Activated CD8-positive, alpha-beta memory T cell treated with anti-CD3 and anti-CD28 coated beads for 36 hours (primary cell): ENCODE measurements around the gene ZNF786. TPM values are rescaled to one million over a fixed set of nuclear protein-coding genes. Genes with fewer than 3 reads are reported as not detected.
"Not testable (repeated sequence)": the region's sequence is repeated elsewhere in the genome, so short reads cannot be mapped to it uniquely, and the experiment has no call there.

Source experiments
- CTCF ChIA-PET: fragments of 350-600 bp; sonication (Branson Sonifier 250); formaldehyde crosslinking; loops from one replicate; lab custom pipeline; 2021; ENCODE audit warnings: antibody characterized with exemption; lab: Charles Lee
- POLR2A ChIA-PET: fragments of 350-600 bp; sonication (Branson Sonifier 250); formaldehyde crosslinking; loops from one replicate; lab custom pipeline; 2021; ENCODE audit warnings: antibody characterized with exemption; lab: Charles Lee
- total RNA-seq, 2 experiments: library from RNA; stranded (reverse); gene quantifications; one replicate each; pipeline ENCODE4 v1.2.3, GENCODE V29; 2021

Gene ZNF786
- total RNA-seq, 2 experiments from 2014 or later = 7.3 to 7.5 TPM

DNA sequence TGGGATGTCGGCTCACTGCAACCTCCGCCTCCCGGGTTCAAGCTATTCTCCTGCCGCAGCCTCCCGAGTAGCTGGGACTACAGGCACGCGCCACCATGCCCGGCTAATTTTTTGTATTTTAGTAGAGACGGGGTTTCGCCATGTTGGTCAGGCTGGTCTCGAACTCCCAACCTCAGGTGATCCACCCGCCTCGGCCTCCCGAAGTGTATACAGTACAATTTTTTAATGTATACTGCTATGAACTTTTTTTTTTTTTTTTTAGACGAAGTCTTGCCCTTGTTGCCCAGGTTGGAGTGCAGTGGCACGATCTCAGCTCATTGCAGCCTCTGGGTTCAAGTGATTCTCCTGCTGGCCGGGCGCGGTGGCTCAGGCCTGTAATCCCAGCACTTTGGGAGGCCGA lies 1.7 kb upstream of the ZNF786 start:
- ChIA-PET CTCF (interaction anchor here (0.6 to 2.3 kb wide), 6 partner anchors 27 to 651 kb away, joined by 3 to 6 read pairs (median 5); partner anchors contain the start of gene ZNF425), POLR2A (interaction anchor here (0.7 to 0.9 kb wide), 4 partner anchors 12 to 104 kb away, joined by 4 to 11 read pairs (median 7); partner anchors contain the start of gene ZNF425)

DNA sequence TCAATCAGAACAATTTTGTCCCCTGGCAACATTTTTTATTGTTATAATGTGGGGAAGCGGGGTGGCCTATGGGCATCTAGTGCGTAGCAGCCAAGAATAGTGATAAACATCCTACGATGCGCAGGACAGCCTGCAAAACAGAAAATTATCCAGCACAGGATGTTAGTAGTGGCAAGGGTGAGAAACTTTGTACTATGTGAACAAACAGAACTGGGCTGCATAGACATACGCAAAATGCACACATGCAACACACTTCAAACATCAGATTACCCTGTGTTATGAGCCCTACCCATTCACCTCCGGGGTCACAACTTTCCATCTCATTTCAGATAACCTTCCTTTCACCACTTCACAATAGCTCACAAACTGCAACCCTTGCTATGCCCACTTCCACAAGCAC lies 3.1 kb downstream of the ZNF786 start:
- ChIA-PET POLR2A (interaction anchor here (0.5 kb wide), 2 partner anchors 59 to 66 kb away, joined by 3 to 6 read pairs; no protein-coding TSS in a partner anchor), CTCF (interaction anchor here (0.7 kb wide), 1 partner anchor 514 kb away, joined by 3 read pairs; no protein-coding TSS in a partner anchor)

GRCh38 chr7:149085866-149086265 lies 4.7 kb downstream of the ZNF786 start:
- ChIA-PET POLR2A (no interaction called here), CTCF (interaction anchor here (0.9 kb wide), 1 partner anchor 80 kb away, joined by 3 read pairs; no protein-coding TSS in a partner anchor)

DNA sequence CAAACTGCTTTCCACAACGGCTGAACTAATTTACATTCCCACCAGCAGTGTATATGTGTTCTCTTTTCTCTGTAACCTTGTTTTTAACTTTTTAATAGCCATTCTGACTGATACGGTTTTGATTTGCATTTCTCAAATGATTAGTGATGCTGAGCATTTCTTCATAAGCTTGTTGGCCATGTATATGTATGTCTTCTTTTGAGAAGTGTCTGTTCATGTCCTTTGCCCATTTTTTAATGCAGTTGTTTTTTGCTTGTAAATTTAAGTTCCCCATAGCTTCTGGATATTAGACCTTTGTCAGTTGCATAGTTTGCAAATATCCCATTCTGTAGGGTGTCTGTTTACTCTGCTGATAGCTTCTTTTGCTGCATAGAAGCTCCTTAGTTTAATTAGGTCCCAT lies 6.1 kb downstream of the ZNF786 start:
- CTCF ChIA-PET = no interaction called here
- POLR2A ChIA-PET = interaction anchor here (0.6 kb wide), 1 partner anchor 617 kb away, joined by 3 read pairs; no protein-coding TSS in a partner anchor

- ChIA-PET POLR2A (no interaction called here), CTCF (no interaction called here)
These were observed 8.6 kb downstream of the ZNF786 start for GRCh38 chr7:149081914-149082313.

DNA sequence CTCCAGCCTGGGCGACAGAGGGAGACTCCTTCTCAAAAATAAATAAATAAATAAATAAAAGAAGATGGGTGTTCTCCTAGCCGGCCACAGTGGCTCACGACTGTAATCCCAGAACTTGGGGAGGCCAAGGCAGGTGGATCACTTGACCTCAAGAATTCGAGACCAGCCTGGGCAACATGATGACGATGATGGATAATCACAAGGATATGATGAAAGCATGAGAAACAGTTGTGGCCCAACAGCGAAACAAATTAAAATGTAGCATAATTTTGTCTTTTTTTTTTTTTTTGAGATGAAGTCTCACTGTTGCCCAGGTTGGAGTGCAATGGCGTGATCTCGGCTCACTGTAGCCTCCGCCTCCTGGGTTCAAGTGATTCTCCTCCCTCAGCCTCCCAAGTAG lies 12.9 kb downstream of the ZNF786 start:
- CTCF ChIA-PET = no interaction called here
- POLR2A ChIA-PET = no interaction called here

DNA sequence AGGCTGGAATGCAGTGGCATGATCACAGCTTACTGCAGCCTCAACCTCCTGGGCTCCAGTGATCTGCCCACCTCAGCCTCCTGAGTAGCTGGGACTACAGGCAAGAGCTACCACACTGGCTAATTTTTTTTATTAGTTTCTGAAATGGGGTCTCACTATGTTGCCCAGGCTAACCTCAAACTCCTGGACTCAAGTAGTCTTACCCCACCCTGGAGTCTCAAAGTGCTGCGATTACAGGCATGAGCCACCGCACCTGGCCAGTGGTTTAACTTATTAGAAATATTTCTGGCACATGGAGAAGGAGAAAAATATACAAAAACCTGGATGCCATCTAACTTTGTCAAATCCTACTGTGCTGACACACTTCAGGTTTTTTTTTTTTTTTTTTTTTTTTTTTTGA lies 15.2 kb downstream of the ZNF786 start:
- POLR2A ChIA-PET = no interaction called here

GRCh38 chr7:149074116-149074885 lies 16.2 kb downstream of the ZNF786 start:
- POLR2A ChIA-PET = no interaction called here
- CTCF ChIA-PET = interaction anchor here (2.9 kb wide), 1 partner anchor 9 kb away, joined by 10 read pairs; no protein-coding TSS in a partner anchor

More for the DNA sequence above, 15.2 kb downstream of the ZNF786 start:
- CTCF ChIA-PET = interaction anchor here (2.9 kb wide), 1 partner anchor 10 kb away, joined by 10 read pairs; no protein-coding TSS in a partner anchor

GRCh38 chr7:149072438-149072775 lies 18.1 kb downstream of the ZNF786 start:
- ChIA-PET POLR2A (no interaction called here), CTCF (interaction anchor here (1.2 to 1.4 kb wide), 3 partner anchors 19 to 85 kb away, joined by 3 to 4 read pairs (median 3); no protein-coding TSS in a partner anchor)

DNA sequence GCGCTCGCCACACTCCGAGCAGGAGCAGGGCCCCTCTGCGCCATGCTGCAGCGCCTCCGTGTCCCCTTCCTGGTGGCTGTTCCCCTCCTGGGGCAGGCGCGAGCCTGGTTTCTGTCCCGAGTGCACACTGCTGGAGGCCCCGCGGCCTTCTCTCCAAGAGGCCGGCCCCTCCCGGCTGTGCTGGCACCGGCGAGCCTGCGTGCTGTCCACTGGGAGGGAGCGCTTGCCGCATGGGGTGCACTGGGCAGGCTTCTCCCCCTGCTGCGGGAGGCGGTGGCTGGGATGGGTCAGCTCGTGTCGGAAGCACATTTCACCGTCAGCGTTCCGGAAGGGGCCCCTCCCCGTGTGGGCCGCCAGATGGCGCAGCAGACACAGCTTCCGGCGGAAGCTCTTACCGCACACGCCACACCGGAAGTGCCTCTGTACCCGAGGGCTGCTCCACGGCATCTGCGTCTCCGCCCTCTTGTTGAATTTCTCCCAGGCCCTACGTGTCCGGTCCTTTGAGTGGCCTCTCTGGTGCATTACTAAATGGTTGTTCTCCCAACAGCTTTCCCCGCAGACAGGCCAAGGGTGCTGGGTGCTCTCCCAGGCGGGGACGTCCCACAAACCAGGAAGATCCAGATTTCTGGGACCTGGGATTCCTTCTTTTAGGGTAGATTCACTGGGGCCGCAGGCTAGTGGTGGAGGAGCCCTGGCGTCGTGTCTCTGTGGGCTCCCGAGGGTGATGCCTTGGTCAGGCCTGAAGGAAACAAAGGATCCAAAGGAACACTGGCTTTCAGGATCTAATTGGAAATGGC lies 18.7 kb downstream of the ZNF786 start:
- CTCF ChIA-PET = interaction anchor here (1.2 to 1.4 kb wide), 3 partner anchors 18 to 84 kb away, joined by 3 to 4 read pairs (median 3); no protein-coding TSS in a partner anchor
- POLR2A ChIA-PET = no interaction called here

DNA sequence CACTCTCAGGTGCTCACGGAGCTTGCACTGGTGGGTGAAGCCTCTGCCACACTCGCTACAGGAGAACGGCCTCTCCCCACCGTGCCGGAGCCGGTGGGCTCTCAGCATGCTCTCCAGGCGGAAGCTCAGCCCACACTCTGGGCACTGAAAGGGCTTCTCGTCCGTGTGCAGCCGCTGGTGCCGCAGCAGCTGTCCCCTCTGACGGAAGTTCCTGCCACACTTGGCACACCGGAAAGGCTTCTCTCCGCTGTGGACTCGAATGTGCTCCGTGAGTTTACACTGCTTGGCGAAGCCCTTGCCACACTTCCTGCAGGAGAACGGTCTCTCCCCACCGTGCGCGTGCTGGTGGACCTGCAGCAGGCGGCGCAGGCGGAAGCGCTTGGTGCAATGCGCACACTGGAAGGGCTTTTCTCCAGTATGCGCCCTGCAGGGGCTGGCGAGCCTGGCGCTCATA lies 19.3 kb downstream of the ZNF786 start:
- CTCF ChIA-PET = interaction anchor here (1.2 to 1.4 kb wide), 3 partner anchors 17 to 84 kb away, joined by 3 to 4 read pairs (median 3); no protein-coding TSS in a partner anchor
- POLR2A ChIA-PET = no interaction called here

DNA sequence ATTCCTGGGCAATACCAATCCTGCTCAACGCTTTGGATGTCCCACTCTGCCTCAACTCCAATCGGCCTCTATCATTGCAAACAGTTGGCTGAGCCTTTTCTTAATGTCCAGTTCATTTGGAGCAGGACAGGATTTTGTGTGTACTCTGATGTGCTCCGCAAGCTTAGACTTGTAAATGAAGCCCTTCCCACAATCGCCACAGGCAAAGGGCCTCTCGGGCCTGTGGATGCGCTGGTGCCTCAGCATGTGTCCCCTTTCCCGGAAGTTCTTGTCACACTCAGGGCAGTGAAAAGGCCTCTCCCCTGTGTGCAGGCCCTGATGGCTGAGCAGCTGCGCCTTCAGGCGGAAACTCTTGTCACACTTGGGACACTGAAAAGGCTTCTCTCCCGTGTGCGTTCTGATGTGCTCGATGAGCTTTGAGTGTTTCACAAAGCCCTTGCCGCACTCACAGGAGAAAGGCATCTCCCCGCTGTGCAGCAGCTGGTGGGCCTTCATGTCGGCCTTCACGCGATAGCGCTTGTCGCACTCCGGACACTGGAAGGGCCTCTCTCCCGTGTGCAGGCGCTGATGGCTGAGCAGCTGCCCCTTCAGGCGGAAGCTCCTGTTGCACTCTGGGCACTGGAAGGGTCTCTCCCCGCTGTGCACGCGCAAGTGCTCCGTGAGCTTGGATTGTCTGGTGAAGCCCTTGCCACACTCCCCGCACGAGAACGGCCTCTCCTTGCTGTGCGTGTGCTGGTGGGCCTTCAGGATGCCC lies 20.0 kb downstream of the ZNF786 start:
- POLR2A ChIA-PET = no interaction called here
- CTCF ChIA-PET = no interaction called here

DNA sequence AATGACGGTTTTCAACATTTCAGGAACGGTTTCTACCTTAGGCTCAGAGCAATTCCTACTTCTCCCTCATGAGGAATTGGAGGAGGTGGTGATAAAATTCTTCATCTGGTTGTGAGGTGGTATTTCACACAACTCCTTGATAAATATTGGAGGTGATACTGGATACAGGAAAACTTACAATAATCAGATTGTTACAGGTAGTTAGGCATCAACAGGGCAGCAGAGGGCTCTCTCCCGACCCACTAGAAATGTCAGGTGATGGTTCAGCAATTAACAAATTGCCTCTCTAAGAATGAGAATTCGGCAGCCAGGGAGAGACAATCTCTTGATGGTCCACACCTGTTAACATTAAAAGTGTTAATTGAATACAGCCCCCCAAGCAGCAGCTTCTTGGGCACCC lies 22.6 kb downstream of the ZNF786 start:
- POLR2A ChIA-PET = no interaction called here
- CTCF ChIA-PET = interaction anchor here (0.6 kb wide), 1 partner anchor 245 kb away, joined by 3 read pairs; no protein-coding TSS in a partner anchor

GRCh38 chr7:149063476-149063875 lies 27.0 kb downstream of the ZNF786 start:
- ChIA-PET CTCF (no interaction called here), POLR2A (no interaction called here)

- CTCF ChIA-PET, POLR2A ChIA-PET: not testable (repeated sequence)
These were observed 28.2 kb downstream of the ZNF786 start for GRCh38 chr7:149062217-149062899.

GRCh38 chr7:149060156-149060555 lies 30.4 kb downstream of the ZNF786 start:
- POLR2A ChIA-PET = interaction anchor here (0.6 kb wide), 1 partner anchor 234 kb away, joined by 4 read pairs; no protein-coding TSS in a partner anchor
- CTCF ChIA-PET = interaction anchor here (0.7 to 1.7 kb wide), 2 partner anchors 53 to 55 kb away, joined by 3 to 4 read pairs; no protein-coding TSS in a partner anchor

GRCh38 chr7:149053885-149054284 lies 36.6 kb downstream of the ZNF786 start:
- ChIA-PET POLR2A (no interaction called here), CTCF (interaction anchor here (1.0 to 1.2 kb wide), 2 partner anchors 12 to 18 kb away, joined by 3 read pairs; no protein-coding TSS in a partner anchor)

DNA sequence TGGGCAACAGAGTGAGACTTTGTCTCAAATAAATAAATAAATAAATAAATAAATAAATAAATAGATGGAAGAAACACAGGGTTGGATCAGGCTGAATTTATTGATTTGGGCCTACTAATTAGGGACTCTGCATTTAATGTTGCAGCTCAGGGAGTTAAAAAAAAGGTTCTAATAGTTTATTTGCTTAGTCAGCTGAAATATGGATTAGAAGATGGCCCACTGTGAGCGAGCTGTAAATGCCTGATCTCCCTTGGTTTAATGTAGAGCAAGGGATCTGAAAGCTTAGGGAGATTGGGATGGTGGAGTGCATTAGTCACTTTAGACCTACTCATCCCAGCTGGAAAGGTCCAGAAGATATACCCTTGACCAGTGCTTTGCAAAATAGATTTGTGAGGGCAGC lies 37.1 kb downstream of the ZNF786 start:
- CTCF ChIA-PET = interaction anchor here (1.0 to 1.2 kb wide), 2 partner anchors 13 to 19 kb away, joined by 3 read pairs; no protein-coding TSS in a partner anchor
- POLR2A ChIA-PET = no interaction called here
